Lung microvascular endothelial cell (primary cell): ENCODE data around the gene TMEM212. TPM values are rescaled to one million over a fixed set of nuclear protein-coding genes. Genes with fewer than 3 reads are reported as not detected.
"Not testable (repeated sequence)": the region's sequence is repeated elsewhere in the genome, so short reads cannot be mapped to it uniquely, and the experiment has no call there.

Source experiments
- DNase-seq, 2 donors: peaks; one replicate each; pipeline versions ENCODE4 v3.0.0 to v3.0.0-alpha.2; 2010; ENCODE audit warnings: low read depth in 2 of 2
- total RNA-seq: library from RNA; depleted of rRNA; stranded (reverse); fragments of >200 nt; gene quantifications from 2 replicates; pipeline ENCODE4 v1.2.1, GENCODE V29; 2014

TMEM212 gene
- total RNA-seq, 1 donor from 2014 or later, result not detected

DNA sequence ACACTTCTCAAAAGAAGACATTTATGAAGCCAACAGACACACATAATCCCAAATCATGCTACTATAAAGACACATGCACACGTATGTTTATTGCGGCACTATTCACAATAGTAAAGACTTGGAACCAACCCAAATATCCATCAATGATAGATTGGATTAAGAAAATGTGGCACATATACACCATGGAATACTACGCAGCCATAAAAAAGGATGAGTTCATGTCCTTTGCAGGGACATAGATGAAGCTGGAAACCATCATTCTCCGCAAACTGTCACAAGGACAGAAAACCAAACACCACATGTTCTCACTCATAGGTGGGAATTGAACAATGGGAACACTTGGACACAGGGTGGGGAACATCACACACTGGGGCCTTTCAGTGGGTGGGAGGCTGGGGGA, 15.6 kb downstream of the TMEM212 start:
- not testable (repeated sequence) for DNase-seq

DNA sequence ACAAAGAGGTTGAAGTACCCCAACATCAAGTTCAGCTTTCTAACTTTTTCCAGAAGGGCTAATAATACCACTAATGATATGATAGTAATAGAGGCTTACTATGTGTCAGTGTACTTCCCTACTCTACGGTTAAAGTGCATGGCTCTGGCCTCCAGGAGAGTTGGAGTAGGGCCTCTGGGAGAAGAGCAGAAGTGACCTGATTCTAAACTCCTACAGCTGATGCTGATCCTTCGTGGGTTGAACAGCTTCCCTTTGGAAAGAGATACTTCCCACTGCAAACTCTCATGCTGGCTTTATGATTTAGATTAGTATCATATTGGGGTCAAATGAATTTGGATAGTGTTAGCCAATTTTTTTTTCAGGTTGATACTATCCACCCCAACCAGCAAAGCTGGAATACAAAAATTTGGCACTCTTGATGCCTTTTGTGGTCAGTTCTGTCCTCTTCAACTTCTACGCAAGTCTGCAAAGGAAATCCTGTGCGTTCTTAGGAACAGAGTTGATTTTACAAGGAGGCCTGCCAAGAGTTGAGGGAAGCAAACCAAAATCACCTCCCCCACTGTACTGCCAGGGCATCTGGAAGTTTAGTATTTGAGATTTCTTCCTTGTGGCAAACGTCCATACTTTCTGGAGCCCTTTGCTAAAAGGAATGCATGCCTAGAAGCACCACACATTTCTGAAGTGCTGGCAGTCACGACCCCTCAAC, 17.8 kb downstream of the TMEM212 start:
- DNase-seq, result peak; percentile 25 to 98

DNA sequence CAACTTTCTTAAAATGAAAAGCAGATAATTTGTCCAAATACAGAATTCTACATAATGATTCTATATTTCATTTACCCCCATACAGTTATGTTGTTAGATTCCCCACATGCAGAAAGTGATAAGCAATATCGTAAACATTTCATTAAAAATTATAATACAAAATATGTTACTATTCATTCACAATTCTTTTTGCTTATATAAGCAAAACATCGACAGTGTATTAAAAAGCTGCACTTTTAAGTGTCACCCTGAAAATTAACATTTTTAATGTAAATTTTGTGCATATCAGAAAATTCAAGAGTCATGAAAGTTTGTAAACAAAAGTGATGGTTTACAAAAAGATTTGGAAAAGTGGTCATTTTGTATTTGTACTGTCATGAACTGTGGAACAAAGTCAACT, 19.2 kb downstream of the TMEM212 start:
- no peak for DNase-seq

DNA sequence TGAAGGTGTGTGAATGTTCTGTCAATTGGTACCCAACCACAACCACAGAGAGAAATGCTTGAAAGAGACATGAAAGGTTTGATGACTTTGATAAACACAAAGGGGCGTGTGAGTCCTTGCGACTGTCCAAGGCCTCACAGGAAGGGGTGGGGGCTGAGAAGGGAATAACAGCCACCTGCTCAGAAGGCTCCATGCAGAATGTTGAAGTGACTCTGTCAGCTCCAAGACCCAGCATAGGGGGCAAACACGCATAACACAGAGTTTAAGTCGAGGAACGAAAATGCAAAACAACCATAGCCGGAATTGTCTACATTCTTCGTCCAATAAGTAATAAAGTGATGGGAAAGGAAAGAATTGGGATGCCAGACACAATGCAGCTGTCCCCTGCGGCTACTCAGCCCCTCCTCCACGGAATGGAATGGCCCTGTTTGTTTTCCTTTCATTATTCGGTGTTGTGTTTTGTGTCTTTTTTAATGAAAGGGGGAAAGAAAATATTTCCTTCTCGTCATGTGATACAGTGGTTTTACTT, 19.9 kb downstream of the TMEM212 start:
- peak; percentile 79 to 94 for DNase-seq

DNA sequence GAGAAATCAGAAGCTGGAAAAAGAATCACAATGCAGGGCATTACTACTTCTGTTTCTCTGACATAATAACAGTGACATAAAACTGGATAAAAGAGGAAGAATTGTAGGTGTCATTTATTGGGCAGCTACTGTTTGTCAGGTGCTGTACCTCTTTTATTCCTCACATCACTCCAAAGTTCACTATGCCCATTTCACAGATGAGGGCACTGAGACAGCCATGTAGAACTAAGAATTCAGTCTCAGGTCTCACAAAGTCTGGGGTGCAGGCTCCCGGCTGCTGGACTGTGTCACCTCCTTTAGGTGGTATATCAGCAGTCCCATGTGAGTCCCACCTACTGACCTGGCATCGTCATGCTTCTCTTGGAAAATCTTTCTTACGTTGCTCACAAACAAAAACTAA, 20.8 kb downstream of the TMEM212 start:
- DNase-seq, result no peak

DNA sequence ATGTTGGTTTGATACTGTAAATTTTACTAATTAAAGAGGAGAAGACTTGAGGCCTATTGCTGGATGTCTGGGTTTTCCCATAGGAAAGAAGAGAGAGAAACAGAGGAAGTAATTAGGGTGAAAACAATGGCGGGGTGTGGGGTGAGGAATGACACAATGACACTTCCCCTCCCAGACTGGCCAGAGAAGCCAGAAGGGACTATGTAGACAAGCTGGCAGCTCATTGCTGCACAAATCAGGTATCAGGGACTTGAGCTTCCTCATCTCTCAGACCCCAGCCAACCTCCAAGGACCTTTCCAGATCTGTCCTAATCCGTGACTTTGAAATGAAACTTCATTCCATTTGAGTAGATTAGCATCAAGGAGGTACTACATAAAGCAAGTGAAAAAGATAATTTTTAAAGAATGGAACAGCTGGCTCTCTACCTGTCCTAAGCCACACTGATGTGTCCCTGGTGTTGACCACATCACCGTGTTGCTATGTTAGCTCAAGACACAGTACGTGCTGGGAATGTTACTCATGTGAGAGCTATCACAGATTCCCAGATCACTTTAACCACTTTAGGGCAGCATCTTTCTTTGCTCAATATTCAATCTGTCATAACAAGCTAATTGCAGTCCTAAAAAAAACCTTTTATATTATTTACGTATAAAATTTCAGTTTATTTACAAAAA, 22.2 kb downstream of the TMEM212 start:
- DNase-seq, result peak; percentile 66 to 77

DNA sequence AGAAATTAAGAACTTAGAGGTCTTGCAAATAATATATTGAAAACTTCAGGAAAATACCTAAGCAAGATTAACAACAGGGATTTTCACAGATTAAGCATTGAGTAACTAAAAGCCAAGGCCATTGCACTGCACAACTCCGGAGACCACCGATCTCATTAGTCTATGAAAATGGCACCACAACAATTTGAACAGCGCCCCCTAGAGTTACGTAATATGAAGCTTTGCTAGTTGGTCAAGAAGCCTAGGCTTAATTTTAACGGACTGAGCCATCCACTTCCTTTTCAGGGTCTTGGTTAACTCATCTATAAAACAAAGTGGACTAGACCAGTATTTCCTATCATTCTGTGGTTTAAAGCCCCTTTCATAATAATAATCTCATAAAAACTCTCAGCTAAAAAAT, 24.8 kb downstream of the TMEM212 start:
- DNase-seq, result peak in 1 of 2 donors; percentile 22

DNA sequence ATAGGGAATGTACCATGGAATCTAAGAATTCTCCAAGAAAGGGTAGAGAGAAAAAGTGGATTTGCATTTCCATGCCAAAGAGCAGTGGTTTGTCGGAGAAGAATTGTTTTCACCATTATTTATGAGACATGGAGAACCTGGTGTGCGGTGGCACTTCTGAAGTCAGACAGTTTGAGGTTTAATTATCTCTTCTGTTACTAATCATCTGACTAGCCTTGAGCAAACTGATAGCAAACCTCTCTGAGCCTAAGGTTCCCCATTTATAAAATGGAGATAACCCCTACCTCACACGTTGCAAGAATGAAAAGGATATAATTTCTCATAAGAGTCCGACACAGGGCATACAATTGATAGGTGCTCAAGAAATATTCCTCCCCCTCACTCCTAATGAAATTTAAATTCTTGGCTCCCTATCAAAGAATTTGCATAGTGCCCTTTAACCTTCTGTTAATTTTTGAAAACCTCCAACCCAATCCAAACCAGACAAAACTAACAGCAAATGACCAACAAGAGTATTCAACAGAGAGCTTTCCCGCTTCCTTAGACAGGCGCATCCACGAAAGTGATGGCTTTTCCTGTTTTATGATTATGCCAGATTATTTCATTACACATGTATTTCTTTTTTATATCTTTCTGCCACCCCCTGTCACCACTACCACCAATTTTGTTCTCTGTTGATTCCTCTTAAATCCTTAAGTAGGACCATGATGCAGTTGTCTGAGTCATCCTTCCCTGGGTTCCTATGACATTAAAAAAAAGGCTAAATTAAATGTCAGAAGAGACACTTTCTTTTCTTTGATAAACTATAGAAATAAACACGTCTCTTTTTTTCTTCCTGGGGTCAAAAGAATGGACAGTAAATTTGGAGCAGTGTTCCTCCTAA, 28.5 kb downstream of the TMEM212 start:
- peak in 1 of 2 donors; percentile 57 for DNase-seq

DNA sequence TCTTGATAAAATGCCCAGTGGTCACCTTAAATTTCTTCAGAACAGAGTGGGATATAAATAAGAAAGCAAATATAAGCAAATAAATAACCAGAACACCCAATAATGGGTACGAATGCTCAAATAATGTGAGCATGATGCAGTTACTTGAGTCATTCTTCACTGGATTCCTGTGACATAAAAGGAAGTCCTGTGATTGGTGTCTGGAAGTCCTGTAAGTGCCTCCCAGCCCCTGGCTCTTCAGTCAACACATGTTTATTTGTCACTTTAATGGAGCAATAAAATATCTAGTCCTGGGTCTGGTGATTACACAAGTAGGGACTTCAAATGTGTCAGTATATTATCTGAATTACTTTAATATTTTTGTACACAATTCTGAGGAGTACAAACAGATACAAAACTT, 30.4 kb downstream of the TMEM212 start:
- peak in 1 of 2 donors; percentile 85 for DNase-seq

DNA sequence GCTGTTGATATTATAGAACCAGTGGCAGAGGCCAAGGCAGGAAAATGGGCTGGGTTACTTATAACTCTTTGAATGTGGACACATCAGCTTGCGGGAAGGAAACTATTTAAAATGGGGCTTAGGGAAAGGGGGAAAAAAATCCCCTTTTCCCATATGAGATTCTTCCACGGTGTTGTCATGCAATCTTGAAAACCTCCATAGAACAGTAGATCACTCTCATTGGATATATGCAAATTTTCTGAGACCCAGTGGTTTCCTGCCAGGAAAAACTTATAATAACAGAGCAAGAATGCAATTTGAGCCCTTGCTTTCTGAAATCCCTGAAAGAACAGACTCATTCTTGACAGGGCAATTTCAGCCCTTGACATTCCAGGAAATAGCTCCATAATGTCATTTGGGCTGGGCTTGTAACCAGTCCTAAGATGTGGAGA, 31.1 kb downstream of the TMEM212 start:
- DNase-seq, result peak; percentile 26 to 97

DNA sequence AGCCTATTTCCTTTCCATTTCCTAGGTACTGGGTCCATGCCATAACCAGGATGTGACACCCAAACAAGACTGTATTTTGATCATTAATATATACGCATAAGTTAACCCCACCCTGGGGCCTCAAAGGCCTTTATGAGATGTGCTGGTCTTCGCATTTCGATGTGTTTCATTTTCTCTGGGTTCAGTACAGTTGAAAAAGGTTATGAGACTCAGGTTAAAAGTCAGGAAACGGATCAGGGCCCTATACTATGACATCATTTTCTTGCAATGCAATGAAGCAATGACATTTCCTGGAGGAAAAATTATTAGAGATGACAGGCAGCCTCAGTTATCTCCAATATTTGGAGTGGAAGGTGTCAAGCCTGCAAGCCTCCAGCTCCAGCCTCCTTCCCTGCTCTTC, 31.7 kb downstream of the TMEM212 start:
- peak in 1 of 2 donors; percentile 79 for DNase-seq

DNA sequence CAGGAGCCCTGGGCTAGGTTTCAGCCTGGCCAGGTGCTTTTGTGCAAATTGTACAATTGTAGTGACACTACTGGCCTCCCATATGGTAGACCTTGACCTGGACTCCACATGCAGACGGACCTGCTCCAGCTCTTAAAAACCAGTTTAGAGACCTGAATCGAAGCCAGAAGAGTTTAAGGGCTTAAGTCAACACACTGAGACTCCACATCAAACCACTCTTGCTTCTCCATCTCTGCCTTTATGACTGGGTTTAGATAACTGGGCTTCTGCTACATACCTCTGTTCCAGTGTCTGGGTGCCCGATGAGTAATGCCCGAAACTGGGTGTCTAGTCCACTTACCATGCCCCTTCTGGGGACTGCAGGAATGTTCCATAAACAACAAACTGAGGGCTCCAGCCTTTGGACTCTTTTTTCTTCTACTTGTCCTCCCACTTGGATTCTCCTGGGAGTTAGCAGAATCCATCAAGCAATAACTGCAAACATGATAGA, 32.8 kb downstream of the TMEM212 start:
- DNase-seq, result peak in 1 of 2 donors; percentile 7

DNA sequence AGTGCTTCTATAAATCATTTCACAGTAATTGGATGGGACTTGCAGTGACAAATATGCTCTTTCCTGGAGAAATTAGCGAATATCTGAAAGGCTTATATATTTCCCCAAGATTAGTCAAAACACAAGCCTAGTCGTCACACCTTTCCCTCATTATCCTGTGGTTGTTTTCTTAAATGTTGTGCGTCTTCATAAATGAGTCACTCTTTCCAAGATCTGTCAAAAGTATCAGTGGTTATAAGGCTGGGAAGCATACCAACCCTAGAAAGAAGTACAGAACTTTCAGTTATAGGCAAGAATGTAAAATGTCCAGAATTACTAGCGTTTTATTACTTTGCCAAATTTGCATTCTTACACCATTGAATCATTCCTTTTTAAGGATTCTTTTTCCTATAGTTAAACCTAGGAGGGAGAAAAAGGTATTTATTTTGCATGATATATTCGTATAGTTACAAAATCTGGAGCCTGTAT, 33.6 kb downstream of the TMEM212 start:
- DNase-seq, result peak in 1 of 2 donors; percentile 95

DNA sequence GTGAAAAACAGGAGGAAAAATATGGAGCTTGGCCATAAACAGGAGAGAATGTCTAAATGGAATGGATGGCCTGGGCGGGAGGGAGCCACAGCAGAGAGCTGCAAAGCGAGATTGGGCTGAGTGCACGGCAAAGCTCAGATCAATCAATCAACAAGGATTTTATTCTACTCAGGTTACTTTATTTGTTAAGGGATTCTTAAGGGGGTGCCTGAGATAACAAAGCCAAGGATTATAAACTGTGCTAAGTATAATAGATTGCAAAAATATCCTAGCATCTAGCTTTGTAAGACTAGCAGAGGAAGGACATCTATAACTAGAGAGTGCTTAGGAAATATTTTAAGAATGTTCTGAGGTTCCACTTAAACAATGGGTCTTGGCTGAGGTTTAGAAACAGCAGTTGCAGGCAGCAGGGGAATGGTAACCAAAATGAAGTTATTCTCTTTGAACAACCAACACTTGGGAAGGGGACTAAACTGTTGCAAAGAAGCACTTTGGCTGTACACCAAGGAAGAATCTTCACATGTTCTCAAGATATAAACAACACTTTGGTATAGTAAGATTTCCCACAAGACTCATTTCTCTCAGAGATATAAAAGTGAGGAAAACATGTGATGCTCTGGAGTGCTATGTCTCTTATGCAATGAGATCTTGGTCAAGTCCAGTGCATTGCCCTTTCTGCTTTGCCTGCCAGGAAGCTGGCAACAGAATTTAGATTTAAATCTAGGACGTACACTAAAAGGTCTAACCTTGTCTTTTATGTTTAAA, 35.5 kb downstream of the TMEM212 start:
- DNase-seq, result peak in 1 of 2 donors; percentile 14

DNA sequence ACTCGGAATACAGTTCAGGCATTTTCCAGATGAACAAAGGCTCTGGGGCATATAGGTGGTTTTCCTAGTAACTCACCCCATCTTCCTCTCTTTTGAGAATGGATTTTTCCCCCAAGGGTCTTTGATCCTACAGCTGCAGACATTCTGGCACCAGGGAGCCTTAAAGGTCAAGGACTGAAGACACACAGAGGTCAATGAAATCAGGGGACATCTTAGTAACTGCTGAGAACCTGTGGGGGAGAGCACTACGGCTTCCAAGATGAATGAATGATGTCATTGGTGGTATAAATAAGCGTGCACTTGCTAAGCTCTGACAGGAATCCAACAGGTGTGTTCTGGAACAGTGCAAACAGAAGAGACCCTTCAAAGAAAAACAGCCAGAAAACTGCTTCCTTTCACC, 36.3 kb downstream of the TMEM212 start:
- no peak for DNase-seq

DNA sequence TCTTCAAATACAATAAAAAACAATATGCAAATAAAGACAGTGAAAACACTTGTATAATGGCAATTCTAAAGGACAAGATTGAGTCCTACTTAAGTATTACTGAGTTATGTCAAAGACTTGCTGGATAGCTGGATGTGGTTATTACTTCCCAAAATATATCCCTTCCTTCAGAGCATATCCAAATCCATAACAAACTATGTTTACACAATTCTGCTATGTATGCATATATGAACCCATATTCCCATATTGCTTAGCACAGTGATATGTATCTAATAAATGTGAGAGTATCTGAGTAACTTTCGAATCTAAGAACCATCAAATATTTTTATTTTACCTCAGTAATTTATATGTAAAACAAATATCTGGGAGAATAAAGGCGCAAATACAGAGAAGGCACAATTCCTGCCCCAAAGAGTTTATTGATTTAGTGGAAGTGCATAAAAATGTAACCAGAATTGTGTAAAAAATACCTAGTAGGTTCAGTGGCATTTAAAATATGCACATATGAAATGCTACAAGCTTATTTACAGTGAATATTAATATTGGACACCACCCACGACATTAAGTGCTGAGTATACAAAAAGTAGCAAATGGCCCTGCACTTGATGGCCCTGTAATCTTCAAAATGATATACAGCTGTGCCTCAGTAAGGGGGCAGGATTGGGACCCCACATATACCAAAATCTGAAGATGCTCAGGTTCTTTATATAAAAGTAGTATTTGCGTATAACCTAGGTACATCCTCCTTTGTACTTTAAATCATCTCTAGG, 37.1 kb downstream of the TMEM212 start:
- no peak for DNase-seq

DNA sequence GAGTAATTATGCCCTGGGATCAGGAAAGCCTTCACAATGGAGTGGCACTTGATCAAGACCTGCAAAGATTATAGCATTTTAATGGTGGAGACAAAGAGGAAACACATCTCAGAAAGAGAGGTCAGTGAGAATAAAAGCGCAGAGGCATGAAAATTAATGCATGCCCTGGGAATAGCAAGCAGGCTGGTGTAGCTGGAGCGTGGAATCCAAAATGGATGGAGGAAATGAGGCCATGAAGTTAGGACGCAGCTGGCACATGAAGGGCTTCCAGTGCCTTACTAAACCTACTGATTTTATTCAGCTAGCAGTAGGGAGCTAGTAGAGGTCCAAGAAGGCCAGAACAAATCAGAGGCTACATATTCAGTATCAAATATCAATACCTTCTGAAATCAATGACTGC, 38.1 kb downstream of the TMEM212 start:
- DNase-seq, result peak in 1 of 2 donors; percentile 39

DNA sequence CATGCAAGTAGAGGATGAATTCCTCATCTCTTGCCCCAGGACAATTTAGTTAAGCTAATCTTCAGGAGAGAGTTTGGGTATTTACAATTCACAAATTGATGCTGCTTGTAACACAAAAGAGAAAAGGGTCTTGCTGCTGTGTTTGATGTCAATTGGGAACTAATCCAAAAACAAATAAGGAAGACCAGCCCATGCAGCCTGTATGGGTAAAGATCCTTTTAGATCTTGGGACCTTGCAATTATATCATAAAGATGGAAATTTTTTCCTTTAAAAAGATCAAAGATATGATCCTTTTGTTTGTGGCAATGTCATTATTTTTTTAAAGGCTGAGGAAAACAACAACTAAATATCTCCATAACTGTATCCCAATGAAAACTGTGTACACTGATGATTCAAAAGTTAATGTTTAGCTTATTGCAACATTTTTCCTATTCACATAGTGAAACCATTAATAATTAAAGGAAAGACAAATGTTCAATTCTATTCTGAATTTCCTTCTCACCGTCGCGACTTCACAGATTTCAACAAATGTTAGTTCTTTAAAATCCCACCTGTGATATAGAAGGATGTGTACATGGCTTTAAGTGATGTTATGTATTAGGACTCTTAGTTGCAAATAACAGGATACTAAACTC, 40.2 kb downstream of the TMEM212 start:
- DNase-seq, result no peak

DNA sequence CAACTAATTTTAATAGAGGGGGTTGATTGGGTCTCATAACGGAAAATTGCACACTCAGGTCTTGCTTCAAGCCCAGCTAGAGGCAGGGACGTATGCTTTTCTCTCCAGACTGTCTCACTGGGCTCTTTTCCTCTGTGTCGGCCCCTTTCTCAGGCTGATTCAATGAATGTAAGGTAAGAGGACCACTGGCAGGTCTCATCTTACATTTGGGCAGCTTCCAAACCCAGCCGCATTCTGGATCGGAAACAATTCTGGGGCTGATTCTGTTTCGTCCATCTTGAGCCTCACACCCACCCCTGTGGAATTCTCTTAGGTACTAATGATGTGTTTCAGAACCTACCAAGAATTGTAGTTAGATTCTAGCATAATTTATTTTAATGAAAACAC, 40.7 kb downstream of the TMEM212 start:
- DNase-seq, result no peak

DNA sequence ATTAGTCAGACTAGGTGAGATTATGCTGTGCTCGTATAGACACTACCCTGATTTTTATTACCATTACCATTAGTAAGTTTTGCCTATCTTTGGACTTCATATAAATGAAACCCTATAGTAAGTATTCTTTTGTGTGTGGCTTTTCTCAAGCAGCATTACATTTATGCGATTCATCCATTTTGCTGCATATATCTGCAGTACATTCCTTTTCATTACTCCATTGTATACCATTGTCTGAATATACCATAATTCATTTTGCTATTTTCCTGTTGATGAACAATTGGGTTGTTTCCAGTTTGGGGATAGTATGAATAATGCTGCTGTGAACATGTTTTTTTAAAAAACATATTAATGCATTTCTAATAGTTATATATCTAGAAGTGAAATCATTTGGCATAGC, 45.3 kb downstream of the TMEM212 start:
- DNase-seq, result no peak
